CD14-positive monocyte (primary cell): Measurements from ENCODE around the gene FOXO6. TPM values are rescaled to one million over a fixed set of nuclear protein-coding genes. Genes with fewer than 3 reads are reported as not detected.

Source experiments
- DNase-seq, 3 donors: peaks; one replicate each; pipeline ENCODE4 v3.0.0-alpha.2; 2011 to 2022
- H2AFZ ChIP-seq: 2 replicates; pipeline ENCODE4 v1.6.0; 2012; ENCODE audit warnings: mild to moderate bottlenecking, low read depth, low read length, inconsistent platforms; ENCODE audit not compliant: insufficient read depth, poor library complexity, severe bottlenecking
- H3K27ac ChIP-seq, 2 donors: 1 replicate in 1 of 2; 2 replicates in 1 of 2; pipeline ENCODE4 v1.5.1; 2012 to 2013; ENCODE audit warnings: low read length in 2 of 2, control low read depth in 1 of 2, inconsistent platforms in 1 of 2, low read depth in 1 of 2, mild to moderate bottlenecking in 1 of 2
- H3K27me3 ChIP-seq, 2 donors: one replicate each; pipeline versions ENCODE4 v1.6.0 to v1.6.1; 2011 to 2013; ENCODE audit warnings: low read length in 2 of 2; ENCODE audit not compliant: control insufficient read depth in 2 of 2, insufficient read depth in 2 of 2
- H3K36me3 ChIP-seq, 2 donors: replicated peaks in 1 of 2; 1 replicate in 1 of 2; 2 replicates in 1 of 2; pipeline versions ENCODE4 v1.5.1 to v1.6.1; 2012 to 2013; ENCODE audit warnings: low read length in 2 of 2, control low read depth in 1 of 2, inconsistent platforms in 1 of 2, mild to moderate bottlenecking in 1 of 2; ENCODE audit not compliant: insufficient read depth in 2 of 2, control insufficient read depth in 1 of 2
- H3K4me1 ChIP-seq, 2 donors: 1 replicate in 1 of 2; 2 replicates in 1 of 2; pipeline versions ENCODE4 v1.5.1 to v1.6.1; 2012 to 2013; ENCODE audit warnings: low read length in 2 of 2, control low read depth in 1 of 2, inconsistent platforms in 1 of 2, mild to moderate bottlenecking in 1 of 2, moderate library complexity in 1 of 2; ENCODE audit not compliant: insufficient read depth in 2 of 2, control insufficient read depth in 1 of 2
- H3K4me2 ChIP-seq: replicated peaks from 2 replicates; pipeline ENCODE3; 2012; ENCODE audit warnings: low read length, moderate library complexity, mild to moderate bottlenecking; ENCODE audit not compliant: poor library complexity, severe bottlenecking; ENCODE audit errors: extremely low read depth
- H3K4me3 ChIP-seq, 3 experiments: fragments of 200-600 bp in 1 of 3; sonication (generic) in 1 of 3; replicated peaks in 1 of 3; 1 replicate in 2 of 3; 2 replicates in 1 of 3; pipeline ENCODE4 v1.5.1; 2011 to 2013; ENCODE audit warnings: low read length in 3 of 3, mild to moderate bottlenecking in 3 of 3, control low read depth in 2 of 3, low read depth in 2 of 3, inconsistent platforms in 1 of 3, moderate library complexity in 1 of 3
- H3K79me2 ChIP-seq: 2 replicates; pipeline ENCODE4 v1.6.0; 2012; ENCODE audit warnings: mild to moderate bottlenecking, control low read depth, inconsistent platforms, low read length, moderate library complexity; ENCODE audit not compliant: insufficient read depth
- H3K9ac ChIP-seq: 2 replicates; pipeline ENCODE4 v1.6.0; 2017; ENCODE audit warnings: low read length, mild to moderate bottlenecking; ENCODE audit not compliant: insufficient read depth, poor library complexity, severe bottlenecking
- H3K9me3 ChIP-seq, 2 donors: replicated peaks in 1 of 2; 1 replicate in 1 of 2; 2 replicates in 1 of 2; pipeline versions ENCODE4 v1.5.1 to v1.6.1; 2012 to 2013; ENCODE audit warnings: low read length in 2 of 2, control low read depth in 1 of 2; ENCODE audit not compliant: control insufficient read depth in 1 of 2, insufficient read depth in 1 of 2
- H4K20me1 ChIP-seq: 2 replicates; pipeline ENCODE4 v1.6.0; 2012; ENCODE audit warnings: mild to moderate bottlenecking, low read length, control low read depth, moderate library complexity; ENCODE audit not compliant: insufficient read depth
- H3K27ac Mint-ChIP-seq, 7 donors: one replicate each; pipeline ENCODE4 v1.8.0; 2020; ENCODE audit warnings: mild to moderate bottlenecking in 7 of 7, mixed read lengths in 7 of 7, moderate library complexity in 6 of 7, inconsistent platforms in 2 of 7
- H3K27me3 Mint-ChIP-seq, 3 donors: one replicate each; pipeline ENCODE4 v1.8.0; 2021 to 2022; ENCODE audit warnings: low read depth in 3 of 3, mild to moderate bottlenecking in 3 of 3, mixed read lengths in 3 of 3, moderate library complexity in 3 of 3, inconsistent platforms in 1 of 3
- H3K36me3 Mint-ChIP-seq, 2 donors: one replicate each; pipeline ENCODE4 v1.8.0; 2020; ENCODE audit warnings: mixed read lengths in 2 of 2, inconsistent platforms in 1 of 2, mild to moderate bottlenecking in 1 of 2
- H3K4me1 Mint-ChIP-seq: one replicate; pipeline ENCODE4 v1.8.0; 2020; ENCODE audit warnings: mild to moderate bottlenecking, mixed read lengths
- H3K4me3 Mint-ChIP-seq, 2 donors: one replicate each; pipeline ENCODE4 v1.8.0; 2020; ENCODE audit warnings: mild to moderate bottlenecking in 2 of 2, mixed read lengths in 2 of 2, moderate library complexity in 1 of 2
- H3K9me3 Mint-ChIP-seq, 7 donors: one replicate each; pipeline ENCODE4 v1.8.0; 2020 to 2022; ENCODE audit warnings: mixed read lengths in 7 of 7, mild to moderate bottlenecking in 6 of 7, moderate library complexity in 6 of 7, inconsistent platforms in 2 of 7
- WGBS: methylation state at CpG from one replicate; pipeline ENCODE4 v1.1.5; 2013; ENCODE audit warnings: missing lambda C conversion rate; ENCODE audit not compliant: insufficient coverage; 5-methylcytosine and 5-hydroxymethylcytosine counted together
- intact Hi-C, 2 donors: fragments of 100-400 bp; cut with micrococcal nuclease; formaldehyde crosslinking; loops; one replicate each; pipeline versions ENCODE4 v1.15.0 to v1.15.1; 2023
- polyA plus RNA-seq, 3 donors: library from polyadenylated mRNA; depleted of rRNA in 1 of 3; unstranded in 2 of 3; stranded (reverse) in 1 of 3; fragments of 300-500 nt in 2 of 3; fragments of >200 nt in 1 of 3; fragmentation: Illumina TruSeq in 2 of 3; gene quantifications; 1 replicate in 2 of 3; 2 replicates in 1 of 3; pipeline ENCODE4 v1.2.3, GENCODE V29; 2012 to 2021
- TF ChIP-seq, protein P1 (sequence below): fragments of 200-600 bp; IDR thresholded peaks from one replicate; pipeline ENCODE4 v1.8.0; 2022; ENCODE audit warnings: antibody characterized with exemption, mild to moderate bottlenecking

FOXO6 gene
- polyA plus RNA-seq, 3 donors = 0.05 TPM; not detected in 2

DNA sequence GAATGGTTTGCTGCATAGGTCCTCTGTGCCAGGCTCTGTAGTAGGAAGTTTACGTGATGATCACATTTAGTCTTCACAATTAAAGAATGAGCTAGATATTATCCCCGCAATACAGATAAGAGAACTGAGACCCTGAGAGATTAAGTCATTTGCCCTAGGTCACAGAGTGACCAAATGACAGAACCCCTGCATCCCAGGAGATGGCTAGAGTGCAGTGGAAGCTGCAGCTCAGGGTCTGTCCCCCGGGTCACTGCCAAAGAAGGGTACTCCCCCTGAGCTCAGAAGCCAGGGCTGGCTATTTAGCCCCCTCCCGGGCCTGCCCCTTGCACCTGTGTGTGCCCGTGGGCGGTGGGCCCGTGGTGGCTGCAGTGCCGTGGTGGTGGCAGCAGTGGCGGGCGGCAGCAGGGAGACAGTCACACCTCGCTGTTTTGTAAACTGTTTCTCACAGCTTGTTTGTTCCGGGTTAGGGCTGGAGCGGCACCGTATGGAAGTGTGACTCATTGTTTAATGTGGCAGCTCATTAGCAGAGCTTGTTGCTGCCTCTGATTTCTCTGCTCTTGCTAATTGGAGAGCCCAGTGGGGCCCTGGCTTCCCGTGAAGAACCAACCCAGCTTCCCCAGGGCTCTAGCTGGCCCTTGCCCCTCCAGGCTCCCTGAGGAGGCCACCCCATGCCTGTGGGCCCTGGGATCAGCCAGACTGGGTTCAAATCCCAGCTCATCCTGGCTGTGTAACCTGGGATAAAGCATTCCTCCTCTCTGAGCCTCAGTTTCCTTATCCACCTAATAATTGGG lies 19.3 kb upstream of the FOXO6 start:
- DNase-seq = no peak
- 87% methylated on average over 13 of the region's 15 CpGs for WGBS
- Histone ChIP-seq H3K27ac (no peak overlapping the region), H3K4me1 (no peaks in the 10 kb centered on the region), H2AFZ (no peak overlapping the region), H3K9me3 (peaks cover 4 to 11% of the 10 kb centered on the region in 2 donors), H3K4me3 (no peak overlapping the region), H3K9ac (no peak overlapping the region), H3K36me3 (no peaks in the 10 kb centered on the region), H3K4me2 (no peak overlapping the region), H4K20me1 (no peaks in the 10 kb centered on the region), H3K27me3 (no peaks in the 10 kb centered on the region), H3K79me2 (no peaks in the 10 kb centered on the region)
- Mint-ChIP-seq H3K36me3 (no peaks in the 10 kb centered on the region), H3K27ac (no peak overlapping the region), H3K4me1 (peaks cover 6% of the 10 kb centered on the region), H3K9me3 (peaks cover 8 to 24% (median 15%) of the 10 kb centered on the region in 7 donors), H3K27me3 (peaks cover 7 to 21% (median 12%) of the 10 kb centered on the region in 3 donors), H3K4me3 (no peak overlapping the region)
- intact Hi-C loops = no loop called here
- TF ChIP-seq, protein P1, sequence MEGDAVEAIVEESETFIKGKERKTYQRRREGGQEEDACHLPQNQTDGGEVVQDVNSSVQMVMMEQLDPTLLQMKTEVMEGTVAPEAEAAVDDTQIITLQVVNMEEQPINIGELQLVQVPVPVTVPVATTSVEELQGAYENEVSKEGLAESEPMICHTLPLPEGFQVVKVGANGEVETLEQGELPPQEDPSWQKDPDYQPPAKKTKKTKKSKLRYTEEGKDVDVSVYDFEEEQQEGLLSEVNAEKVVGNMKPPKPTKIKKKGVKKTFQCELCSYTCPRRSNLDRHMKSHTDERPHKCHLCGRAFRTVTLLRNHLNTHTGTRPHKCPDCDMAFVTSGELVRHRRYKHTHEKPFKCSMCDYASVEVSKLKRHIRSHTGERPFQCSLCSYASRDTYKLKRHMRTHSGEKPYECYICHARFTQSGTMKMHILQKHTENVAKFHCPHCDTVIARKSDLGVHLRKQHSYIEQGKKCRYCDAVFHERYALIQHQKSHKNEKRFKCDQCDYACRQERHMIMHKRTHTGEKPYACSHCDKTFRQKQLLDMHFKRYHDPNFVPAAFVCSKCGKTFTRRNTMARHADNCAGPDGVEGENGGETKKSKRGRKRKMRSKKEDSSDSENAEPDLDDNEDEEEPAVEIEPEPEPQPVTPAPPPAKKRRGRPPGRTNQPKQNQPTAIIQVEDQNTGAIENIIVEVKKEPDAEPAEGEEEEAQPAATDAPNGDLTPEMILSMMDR = no peak

DNA sequence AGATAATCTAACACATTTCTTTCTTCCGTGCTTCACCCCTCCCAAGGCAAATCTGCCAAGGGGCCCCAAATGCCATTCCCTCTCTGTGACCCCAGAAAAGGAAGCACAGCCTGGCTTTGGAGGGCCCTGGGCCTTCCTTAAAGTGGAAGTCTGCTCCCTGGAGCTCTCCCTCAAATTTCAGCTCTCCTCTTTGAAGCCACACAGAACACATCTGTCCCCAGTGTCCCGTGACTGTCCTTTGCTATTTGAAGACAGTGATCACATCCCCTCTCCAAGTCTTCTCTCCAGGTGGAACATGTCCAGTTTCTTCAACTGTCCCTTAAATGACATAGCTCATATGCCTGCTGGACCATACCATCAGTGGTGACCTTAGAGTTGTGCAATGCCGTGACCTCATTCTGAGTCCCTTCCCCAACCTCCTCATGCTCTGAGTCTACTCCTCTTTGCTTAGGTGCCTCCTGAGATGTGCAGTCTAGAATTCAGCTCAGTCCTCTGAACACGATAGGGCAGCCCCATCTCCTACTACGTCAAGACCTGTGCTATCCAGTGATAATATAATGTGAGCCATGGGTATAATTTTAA lies 18.4 kb upstream of the FOXO6 start:
- no peaks in the 10 kb centered on the region for H3K4me1 ChIP-seq
- DNase-seq = no peak
- peaks cover 4 to 10% of the 10 kb centered on the region in 2 donors for H3K9me3 ChIP-seq
- no peak overlapping the region for H3K27ac Mint-ChIP-seq
- H3K4me3 ChIP-seq = no peak overlapping the region
- H3K4me3 Mint-ChIP-seq = no peak overlapping the region
- no peak overlapping the region for H3K4me2 ChIP-seq
- no peak overlapping the region for H3K27ac ChIP-seq
- TF ChIP-seq, protein P1 = no peak
- no peaks in the 10 kb centered on the region for H3K36me3 Mint-ChIP-seq
- H2AFZ ChIP-seq = no peak overlapping the region
- peaks cover 8 to 22% (median 13%) of the 10 kb centered on the region in 7 donors for H3K9me3 Mint-ChIP-seq
- H3K9ac ChIP-seq = no peak overlapping the region
- no peaks in the 10 kb centered on the region for H3K79me2 ChIP-seq
- H3K4me1 Mint-ChIP-seq = peaks cover 6% of the 10 kb centered on the region
- intact Hi-C loops = no loop called here
- WGBS = 100% methylated on average over 3 of the region's 5 CpGs
- H3K27me3 Mint-ChIP-seq = peaks cover 7 to 19% (median 12%) of the 10 kb centered on the region in 3 donors
- no peaks in the 10 kb centered on the region for H3K36me3 ChIP-seq
- no peaks in the 10 kb centered on the region for H3K27me3 ChIP-seq
- no peaks in the 10 kb centered on the region for H4K20me1 ChIP-seq
